Hepatic stellate cell (primary cell): ENCODE measurements around the gene NNAT.

Experiments
- DNase-seq: peaks from one replicate; pipeline ENCODE4 v3.0.0; 2011; ENCODE audit warnings: low spot score

Gene NNAT

GRCh38 chr20:37566590-37567330, 45.7 kb downstream of the NNAT start:
- DNase-seq = no peak

- DNase-seq = no peak
These were observed 46.2 kb downstream of the NNAT start for GRCh38 chr20:37567331-37567665.

- DNase-seq = no peak
These were observed 46.9 kb downstream of the NNAT start for GRCh38 chr20:37567671-37568588.

GRCh38 chr20:37570419-37570818, 49.4 kb downstream of the NNAT start:
- DNase-seq = no peak

GRCh38 chr20:37571033-37571432, 50.0 kb downstream of the NNAT start:
- DNase-seq = no peak
